Measurements from ENCODE around the gene MYOD1. TPM values are rescaled to one million over a fixed set of nuclear protein-coding genes. Genes with fewer than 3 reads are reported as not detected.

MYOD1 gene
- total RNA-seq, 1 experiment from 2014 or later, result not detected

DNA sequence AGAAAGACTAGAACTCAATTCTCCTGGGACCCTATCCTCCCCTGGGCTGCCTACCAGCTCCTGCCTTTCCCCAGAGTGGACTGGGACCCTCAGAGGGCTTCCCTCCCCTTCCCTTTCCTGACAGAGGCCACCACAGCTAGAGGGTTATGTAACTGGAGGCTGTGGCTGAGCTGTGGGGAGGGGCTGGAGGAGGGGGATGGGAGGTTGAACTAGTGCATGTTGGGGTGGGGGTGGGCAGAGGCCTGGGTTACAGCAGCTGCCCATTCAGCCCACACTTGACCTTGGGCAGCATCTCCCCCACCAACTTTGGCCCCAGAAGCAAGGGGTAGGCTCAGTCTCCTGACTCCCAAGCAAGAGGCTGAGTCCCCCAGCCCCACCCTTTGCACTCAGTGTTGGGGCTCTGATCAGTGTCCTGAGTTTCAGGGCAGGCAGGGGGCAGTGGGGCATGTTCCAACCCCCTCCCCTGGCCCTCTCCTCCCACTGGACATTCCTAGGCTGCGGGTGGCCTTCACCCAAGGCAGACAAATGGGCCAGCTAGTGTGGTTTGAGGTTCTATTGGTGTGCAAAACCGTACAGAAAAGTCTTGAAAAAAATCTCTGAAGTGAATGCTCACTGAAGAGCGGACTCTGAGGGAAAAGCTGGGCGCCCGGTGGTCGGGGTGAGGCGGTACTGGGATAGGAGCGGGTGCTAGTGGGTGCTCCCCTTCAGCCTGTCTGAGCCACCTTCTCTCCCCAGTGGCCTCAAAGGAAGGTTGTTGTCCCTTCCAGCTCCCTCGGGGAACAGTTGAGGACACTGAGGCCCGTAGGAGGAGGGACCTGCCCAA is 19.0 kb downstream of the MYOD1 start:
- POLR2A ChIA-PET, result interaction anchor here (0.6 kb wide), 1 partner anchor 503 kb away, joined by 3 read pairs; no protein-coding TSS in a partner anchor
- Histone ChIP-seq H3K9me3 (ENCODE audit: control insufficient read depth in 1 of 2, insufficient read depth in 1 of 2, low read depth in 1 of 2, low read length in 2 of 2) (no peaks in the 10 kb centered on the region), H3K4me3 (replicated peaks in 1 of 2; ENCODE audit: low read depth in 1 of 2, low read length in 2 of 2) (no peak overlapping the region), H3K27ac (ENCODE audit: low read depth, low read length) (no peak overlapping the region), H3K79me2 (ENCODE audit: insufficient read depth, low read length) (no peaks in the 10 kb centered on the region), H3K4me2 (ENCODE audit: low read length) (no peak overlapping the region), H3K4me1 (ENCODE audit: control insufficient read depth in 1 of 2, insufficient read depth in 2 of 2, low read length in 2 of 2) (no peaks in the 10 kb centered on the region), H3K9me2 (ENCODE audit: insufficient read depth) (no peaks in the 10 kb centered on the region), H3K27me3 (ENCODE audit: insufficient read depth, low read length) (no peaks in the 10 kb centered on the region), H3K9ac (ENCODE audit: low read length) (no peak overlapping the region), H4K20me1 (ENCODE audit: insufficient read depth) (no peaks in the 10 kb centered on the region), H3K36me3 (ENCODE audit: control insufficient read depth in 1 of 2, insufficient read depth in 2 of 2, low read length in 2 of 2) (no peaks in the 10 kb centered on the region), H2AFZ (ENCODE audit: low read depth, low read length, poor library complexity, severe bottlenecking) (no peak overlapping the region)
- RAD21 ChIA-PET (ENCODE audit: low non-redundant PET in 1 of 2, low total read pairs in 2 of 2, uncharacterized antibody in 2 of 2, unreplicated experiment in 2 of 2), result interaction anchor here in 1 of 2 experiments (0.6 kb wide), 1 partner anchor 107 kb away, joined by 4 read pairs; no protein-coding TSS in a partner anchor
- CTCF ChIA-PET, result no interaction called here
- ATAC-seq, result no peak
- no peak for DNase-seq (ENCODE audit: low read depth, low spot score)
- no peak for TF ChIP-seq TCF7L2 (IDR thresholded peaks at IDR 0.05; ENCODE audit: borderline replicate concordance, extremely low read depth, insufficient read depth, insufficient read length)
- TF ChIP-seq EGR1 (IDR thresholded peaks at IDR 0.05; ENCODE audit: low read depth), result no peak
- TF ChIP-seq EZH2 (IDR thresholded peaks at IDR 0.05), result no peak
- no peak for TF ChIP-seq SRF (IDR thresholded peaks at IDR 0.05; ENCODE audit: low read depth)
- no peak for TF ChIP-seq SP1 (IDR thresholded peaks at IDR 0.05; ENCODE audit: low read depth)
- TF ChIP-seq, protein P1, sequence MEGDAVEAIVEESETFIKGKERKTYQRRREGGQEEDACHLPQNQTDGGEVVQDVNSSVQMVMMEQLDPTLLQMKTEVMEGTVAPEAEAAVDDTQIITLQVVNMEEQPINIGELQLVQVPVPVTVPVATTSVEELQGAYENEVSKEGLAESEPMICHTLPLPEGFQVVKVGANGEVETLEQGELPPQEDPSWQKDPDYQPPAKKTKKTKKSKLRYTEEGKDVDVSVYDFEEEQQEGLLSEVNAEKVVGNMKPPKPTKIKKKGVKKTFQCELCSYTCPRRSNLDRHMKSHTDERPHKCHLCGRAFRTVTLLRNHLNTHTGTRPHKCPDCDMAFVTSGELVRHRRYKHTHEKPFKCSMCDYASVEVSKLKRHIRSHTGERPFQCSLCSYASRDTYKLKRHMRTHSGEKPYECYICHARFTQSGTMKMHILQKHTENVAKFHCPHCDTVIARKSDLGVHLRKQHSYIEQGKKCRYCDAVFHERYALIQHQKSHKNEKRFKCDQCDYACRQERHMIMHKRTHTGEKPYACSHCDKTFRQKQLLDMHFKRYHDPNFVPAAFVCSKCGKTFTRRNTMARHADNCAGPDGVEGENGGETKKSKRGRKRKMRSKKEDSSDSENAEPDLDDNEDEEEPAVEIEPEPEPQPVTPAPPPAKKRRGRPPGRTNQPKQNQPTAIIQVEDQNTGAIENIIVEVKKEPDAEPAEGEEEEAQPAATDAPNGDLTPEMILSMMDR (IDR thresholded peaks at IDR 0.05 in 2 of 3, conservative IDR thresholded peaks at IDR 0.05 in 1 of 3; ENCODE audit: borderline replicate concordance in 1 of 3, insufficient read depth in 1 of 3, low read depth in 2 of 3, low read length in 2 of 3), result no peak
- no TSS peak for BruUV-seq (replicated peaks)
- intact Hi-C loops (cut with micrococcal nuclease), result no loop called here
